Kidney capillary endothelial cell (primary cell): Measurements from ENCODE around the gene PEDS1.
A peak's percentile ranks its signal among the peaks of the same experiment; 100 is the strongest.
"Not testable (repeated sequence)": the region's sequence is repeated elsewhere in the genome, so short reads cannot be mapped to it uniquely, and the experiment has no call there.

Source experiments
- DNase-seq: peaks from one replicate; pipeline ENCODE4 v3.0.0-alpha.2; 2018; ENCODE audit warnings: low spot score

PEDS1 gene

DNA sequence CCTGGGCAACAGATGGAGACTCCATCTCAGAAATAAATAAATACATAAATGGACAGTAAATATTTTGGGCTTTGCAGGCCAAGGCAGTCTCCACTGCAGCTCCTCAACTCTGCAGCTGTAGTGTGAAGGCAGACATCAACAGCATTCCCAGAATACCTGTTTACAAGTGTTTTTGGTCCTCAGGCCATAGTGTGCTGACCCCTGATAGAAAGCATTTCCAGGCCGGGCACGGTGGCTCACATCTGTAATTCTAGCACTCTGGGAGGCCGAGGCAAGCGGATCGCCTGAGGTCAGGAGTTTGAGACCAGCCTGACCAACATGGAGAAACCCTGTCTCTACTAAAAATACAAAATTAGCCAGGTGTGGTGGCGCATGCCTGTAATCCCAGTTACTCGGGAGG, 18.4 kb downstream of the PEDS1 start:
- not testable (repeated sequence) for DNase-seq

DNA sequence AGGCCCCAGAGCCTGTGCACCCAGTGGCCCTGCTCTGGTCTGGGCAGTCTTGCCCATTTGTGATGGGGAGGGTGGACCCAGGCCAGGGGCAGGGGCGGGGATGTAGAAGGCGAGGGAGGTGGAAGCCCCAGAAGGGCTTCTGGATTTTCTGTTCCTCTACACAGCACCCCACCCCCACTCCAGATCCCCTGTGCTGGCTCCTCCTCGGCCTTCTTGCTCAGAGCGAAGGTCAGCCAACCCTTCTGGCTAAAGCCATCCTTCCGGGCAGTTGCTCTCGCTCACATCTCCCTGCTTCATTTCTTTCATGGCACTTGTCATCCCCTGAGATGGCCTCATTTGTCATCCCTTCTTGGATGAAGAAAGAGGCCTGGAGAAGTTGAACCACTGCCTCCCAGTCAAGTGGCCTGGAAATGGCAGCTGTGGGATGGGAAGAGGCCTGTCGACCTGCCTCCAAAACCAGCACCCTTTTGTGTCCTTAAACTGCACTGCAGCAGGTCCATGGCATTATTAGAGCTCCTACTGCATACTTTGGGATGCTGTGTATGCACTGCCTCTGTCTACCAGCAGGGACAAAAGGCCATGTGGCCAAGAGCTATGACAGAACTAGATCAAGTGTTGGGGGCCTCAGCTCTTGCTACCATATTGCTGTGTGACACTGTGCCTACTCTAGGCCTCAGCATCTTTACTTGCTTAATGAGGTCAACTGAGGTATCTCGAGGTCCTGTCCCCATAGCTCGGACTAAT, 19.9 kb downstream of the PEDS1 start:
- no peak for DNase-seq

GRCh38 chr20:50133041-50133440, 20.5 kb downstream of the PEDS1 start:
- DNase-seq: no peak

GRCh38 chr20:50130995-50131394, 22.5 kb downstream of the PEDS1 start:
- DNase-seq: no peak

- DNase-seq: no peak
Observed at GRCh38 chr20:50130356-50130723, 23.2 kb downstream of the PEDS1 start.

GRCh38 chr20:50129662-50130355, 23.7 kb downstream of the PEDS1 start:
- no peak for DNase-seq

DNA sequence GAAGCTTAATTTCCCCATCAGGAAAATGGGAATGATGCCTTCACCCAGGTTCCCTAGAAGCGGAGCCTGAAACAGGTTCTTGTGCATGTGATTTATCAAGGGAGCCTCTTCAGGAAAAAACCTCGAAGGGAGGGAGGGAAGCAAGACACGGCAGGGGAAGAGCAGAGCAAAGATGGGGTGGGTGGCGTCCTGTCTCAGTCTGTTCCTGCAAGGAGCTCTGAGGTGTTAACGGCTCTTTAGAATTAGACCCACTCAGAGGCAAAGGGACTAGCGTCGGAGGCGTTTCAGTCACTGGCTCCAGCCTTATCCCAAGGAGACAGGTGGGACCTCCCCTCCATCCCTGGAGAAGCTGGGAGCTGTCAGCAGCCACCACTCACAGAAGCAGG, 25.0 kb downstream of the PEDS1 start:
- DNase-seq: no peak

- DNase-seq: no peak
Observed at GRCh38 chr20:50127587-50128519, 25.7 kb downstream of the PEDS1 start.

DNA sequence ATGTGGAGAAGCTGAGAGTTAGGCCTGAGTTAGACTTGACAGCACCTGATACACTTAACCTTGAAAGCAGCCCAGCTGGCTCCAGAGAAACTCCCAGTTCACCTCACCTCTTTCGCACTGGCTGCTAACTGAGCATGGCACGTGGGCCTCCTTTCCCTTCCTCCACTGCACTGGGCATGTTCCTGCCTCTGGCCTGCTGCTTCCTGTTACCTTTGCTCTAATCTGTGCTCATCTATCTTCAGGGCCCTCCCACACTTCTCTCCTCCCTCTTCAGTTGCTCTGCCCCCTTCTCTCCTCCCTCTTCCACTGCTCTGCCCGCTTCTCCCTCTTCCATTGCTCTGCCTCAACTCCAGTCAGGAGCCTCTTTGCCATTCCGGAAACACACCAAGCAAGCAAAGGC, 26.9 kb downstream of the PEDS1 start:
- no peak for DNase-seq

- DNase-seq: no peak
Observed at GRCh38 chr20:50125279-50125678, 28.2 kb downstream of the PEDS1 start.

DNA sequence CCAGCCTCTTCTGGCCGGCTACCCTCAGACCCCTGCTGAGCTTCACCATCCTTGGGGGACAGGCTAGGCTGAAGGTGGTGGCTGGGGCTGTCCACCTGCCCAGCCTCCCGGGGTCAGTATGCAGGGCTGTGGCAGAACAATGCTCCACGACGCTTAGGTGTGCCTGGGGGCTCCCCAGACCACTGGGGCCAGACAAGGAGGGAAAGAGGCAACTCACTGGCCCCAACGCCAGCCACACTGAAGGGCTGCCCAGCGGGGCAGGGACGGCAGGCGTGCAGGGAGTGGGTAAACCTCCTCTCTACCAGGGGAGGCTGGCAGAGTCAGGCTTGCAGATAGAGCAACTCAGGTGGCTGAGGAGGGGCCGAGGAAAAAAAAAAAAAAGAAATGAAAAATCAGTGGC, 29.0 kb downstream of the PEDS1 start:
- no peak for DNase-seq

DNA sequence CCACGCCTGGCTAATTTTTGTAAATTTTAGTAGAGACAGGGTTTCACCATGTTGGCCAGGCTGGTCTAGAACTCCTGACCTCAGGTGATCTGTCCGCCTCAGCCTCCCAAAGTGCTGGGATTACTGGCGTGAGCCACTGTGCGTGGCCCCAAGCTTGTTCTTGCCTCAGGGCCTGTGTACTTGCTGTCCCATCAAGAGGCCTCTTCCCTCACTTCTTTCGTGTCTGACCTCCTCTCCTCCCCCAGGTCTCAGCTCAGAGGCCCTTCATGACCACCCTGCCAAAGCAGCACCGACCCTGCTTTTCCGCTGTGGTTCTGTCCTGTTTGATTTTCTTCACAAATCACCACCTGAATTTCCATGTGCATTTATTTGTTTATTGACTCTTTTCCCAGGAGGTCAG, 30.1 kb downstream of the PEDS1 start:
- no peak for DNase-seq

- no peak for DNase-seq
Observed at GRCh38 chr20:50122763-50123162, 30.8 kb downstream of the PEDS1 start.

GRCh38 chr20:50121858-50122271, 31.7 kb downstream of the PEDS1 start:
- DNase-seq: no peak

DNA sequence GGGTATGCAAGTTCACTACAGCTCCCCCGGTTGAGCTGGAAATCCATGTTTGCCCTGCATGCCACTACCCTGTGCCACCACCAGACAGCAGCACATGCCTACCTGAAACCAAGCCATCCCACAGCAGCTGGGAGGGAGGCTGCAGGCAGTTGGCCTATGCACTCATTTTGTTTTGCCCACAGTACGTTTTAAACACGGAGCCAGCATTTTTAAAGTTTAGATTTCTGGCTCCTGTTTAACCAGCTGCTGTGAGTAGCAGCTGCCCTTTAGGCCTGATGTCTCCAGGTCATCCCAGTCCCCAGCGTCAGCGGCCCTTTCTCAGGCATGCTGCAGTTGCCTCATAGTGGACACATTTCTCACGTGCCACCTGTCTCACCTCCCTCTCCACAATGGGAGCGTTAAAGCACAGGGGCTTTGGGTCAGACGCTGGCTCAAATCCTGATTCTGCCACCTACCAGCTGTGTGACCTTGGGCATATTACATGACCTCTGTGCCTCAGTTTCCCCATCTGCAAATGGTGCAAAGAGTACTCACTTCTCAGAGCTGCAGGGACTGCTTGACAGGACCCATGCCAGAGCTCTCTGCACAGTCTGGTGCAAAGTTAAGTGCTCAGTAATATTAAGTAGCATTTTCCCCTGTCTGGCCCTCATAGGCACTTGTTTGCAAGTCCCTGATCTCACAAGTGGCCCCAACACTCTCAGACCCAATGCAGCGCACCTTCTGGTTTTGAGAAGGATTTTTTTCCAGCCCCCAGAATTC, 32.4 kb downstream of the PEDS1 start:
- DNase-seq: no peak

GRCh38 chr20:50118203-50118602, 35.3 kb downstream of the PEDS1 start:
- no peak for DNase-seq

DNA sequence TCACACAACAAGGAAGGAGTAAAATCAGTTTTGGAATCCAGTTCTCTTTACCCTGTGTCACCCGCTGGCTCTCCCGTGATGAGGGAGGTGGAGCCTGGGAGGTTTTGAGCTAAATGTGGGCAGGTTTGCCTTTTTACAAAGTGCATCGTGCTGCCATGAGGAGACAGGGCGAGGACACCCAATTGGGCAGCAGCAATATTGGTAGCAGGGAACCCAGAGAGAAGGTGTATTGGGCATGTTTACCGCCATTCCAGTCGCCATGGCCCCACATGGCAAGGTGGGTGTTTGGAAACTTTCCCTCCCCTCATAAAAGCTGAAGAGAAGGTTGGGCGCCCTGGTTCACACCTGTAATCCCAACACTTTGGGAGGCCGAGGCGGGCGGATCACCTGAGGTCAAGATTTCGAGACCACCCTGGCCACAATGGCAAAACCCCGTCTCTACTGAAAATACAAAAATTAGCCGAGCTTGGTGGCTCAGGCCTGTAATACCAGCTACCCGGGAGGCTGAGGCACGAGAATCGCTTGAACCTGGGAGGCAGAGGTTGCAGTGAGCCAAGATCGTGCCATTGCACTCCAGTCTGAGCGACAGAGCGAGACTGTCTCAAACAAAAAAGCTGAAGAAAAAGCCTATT, 37.0 kb downstream of the PEDS1 start:
- DNase-seq: no peak

- peak; percentile 97 for DNase-seq
Observed at GRCh38 chr20:50115591-50116367, 37.7 kb downstream of the PEDS1 start.

DNA sequence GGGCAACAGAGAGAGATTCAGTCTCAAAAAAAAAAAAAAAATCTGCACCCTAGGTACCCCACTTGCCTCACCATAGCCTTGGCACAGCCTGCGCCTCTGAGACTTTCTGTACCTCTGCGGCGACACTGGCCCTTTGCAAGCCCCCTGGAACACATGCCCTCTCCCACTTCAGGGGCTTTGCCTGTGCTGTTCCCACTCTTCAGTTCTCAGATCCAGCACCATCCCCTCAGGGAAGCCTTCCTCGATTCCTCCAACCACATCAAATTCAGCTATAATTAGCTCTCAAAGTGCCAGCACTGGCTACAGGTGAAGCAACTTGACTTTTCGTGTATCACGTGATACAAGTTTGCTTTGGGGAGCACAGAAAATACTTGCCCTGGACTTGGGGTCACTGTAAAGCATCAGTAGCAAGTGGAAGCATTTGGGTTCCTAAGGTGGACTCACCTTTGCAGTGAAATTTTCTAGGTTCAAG, 38.4 kb downstream of the PEDS1 start:
- no peak for DNase-seq

GRCh38 chr20:50113420-50114224, 39.9 kb downstream of the PEDS1 start:
- DNase-seq: no peak
